Mucosa of stomach (tissue), 1 donor: ENCODE measurements around the gene SCG2.
"Not testable (repeated sequence)": the region's sequence is repeated elsewhere in the genome, so short reads cannot be mapped to it uniquely, and the experiment has no call there.

Experiments used
- H3K27me3 ChIP-seq: one replicate; pipeline ENCODE4 v1.7.0; 2013; ENCODE audit warnings: mild to moderate bottlenecking, low read length; ENCODE audit not compliant: control insufficient read depth, insufficient read depth
- H3K36me3 ChIP-seq: one replicate; pipeline ENCODE4 v1.7.0; 2013; ENCODE audit warnings: low read length; ENCODE audit not compliant: control insufficient read depth, insufficient read depth
- H3K4me1 ChIP-seq: one replicate; pipeline ENCODE4 v1.7.0; 2013; ENCODE audit warnings: mild to moderate bottlenecking, low read length; ENCODE audit not compliant: control insufficient read depth, insufficient read depth
- H3K4me3 ChIP-seq: one replicate; pipeline ENCODE4 v1.7.0; 2013; ENCODE audit warnings: low read length
- H3K9ac ChIP-seq: one replicate; pipeline ENCODE4 v1.7.0; 2013; ENCODE audit warnings: mild to moderate bottlenecking, low read length, moderate library complexity
- H3K9me3 ChIP-seq: one replicate; pipeline ENCODE4 v1.7.0; 2013; ENCODE audit warnings: mild to moderate bottlenecking, low read length, moderate library complexity; ENCODE audit not compliant: control insufficient read depth
- donor health status: Pancreatic carcinoma.

SCG2 gene

DNA sequence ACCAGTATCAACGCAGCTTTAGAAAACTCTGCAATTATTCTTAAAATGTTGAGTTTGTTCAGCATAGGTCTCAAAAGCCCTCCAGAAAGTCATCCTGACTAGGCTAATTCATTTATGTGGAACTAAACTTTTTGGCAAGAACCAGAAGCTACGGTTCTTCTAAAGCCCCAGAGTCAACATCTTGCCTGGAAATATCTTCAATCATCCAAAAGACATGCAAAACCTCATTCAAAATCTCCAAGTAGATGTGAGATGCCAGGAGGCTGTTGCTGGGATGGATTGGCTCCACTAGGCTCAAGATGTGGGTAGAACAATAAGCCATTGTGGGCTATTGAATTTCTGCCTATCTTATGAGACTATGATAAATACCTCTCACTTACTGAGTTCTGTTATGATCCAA lies 2.1 kb upstream of the SCG2 start:
- Histone ChIP-seq H3K4me3 (no peak overlapping the region), H3K9me3 (no peaks in the 10 kb centered on the region), H3K36me3 (no peaks in the 10 kb centered on the region), H3K27me3 (no peaks in the 10 kb centered on the region), H3K4me1 (no peaks in the 10 kb centered on the region), H3K9ac (no peak overlapping the region)

DNA sequence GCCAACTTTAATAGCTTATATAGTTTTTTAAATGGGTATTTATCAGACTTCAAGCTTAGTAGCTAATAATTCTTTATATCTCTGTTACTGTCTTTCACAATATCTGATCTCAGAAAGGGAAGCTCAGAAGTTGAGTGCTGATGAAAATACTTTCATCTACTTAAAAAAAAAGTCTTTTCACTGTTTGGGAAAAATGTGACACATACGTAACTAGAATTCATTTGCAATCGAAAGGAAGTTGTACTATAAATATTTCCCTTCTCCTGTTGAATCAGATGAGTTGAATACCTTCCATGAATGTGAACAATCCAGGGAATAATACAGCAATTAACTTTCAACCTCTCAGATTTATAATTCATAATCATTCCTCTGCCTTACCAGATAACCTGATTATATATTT lies 811 bp upstream of the SCG2 start:
- H3K9me3 ChIP-seq = no peaks in the 10 kb centered on the region
- no peak overlapping the region for H3K4me3 ChIP-seq
- no peaks in the 10 kb centered on the region for H3K36me3 ChIP-seq
- no peak overlapping the region for H3K9ac ChIP-seq
- no peaks in the 10 kb centered on the region for H3K4me1 ChIP-seq
- no peaks in the 10 kb centered on the region for H3K27me3 ChIP-seq

DNA sequence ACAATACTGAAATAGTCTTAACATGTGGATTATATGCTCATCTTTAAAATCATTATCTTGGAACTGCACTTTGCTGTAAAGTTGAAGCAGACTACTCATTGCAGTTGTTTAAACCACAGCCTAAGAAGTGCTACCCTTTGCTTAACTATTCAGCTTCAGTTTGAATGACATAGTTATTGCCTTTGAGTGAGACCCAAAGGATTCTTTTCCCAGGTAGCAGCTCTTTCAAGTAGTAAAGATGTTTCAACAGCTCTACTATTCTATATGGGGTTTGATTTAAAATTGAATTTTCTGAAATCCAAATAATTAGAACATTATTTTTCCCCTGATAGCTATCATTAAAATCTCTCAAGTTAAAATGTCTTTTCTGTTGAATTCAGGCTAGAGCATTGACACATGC lies 1.1 kb downstream of the SCG2 start:
- H3K36me3 ChIP-seq = no peaks in the 10 kb centered on the region
- no peak overlapping the region for H3K9ac ChIP-seq
- no peaks in the 10 kb centered on the region for H3K4me1 ChIP-seq
- H3K27me3 ChIP-seq = no peaks in the 10 kb centered on the region
- H3K4me3 ChIP-seq = no peak overlapping the region
- no peaks in the 10 kb centered on the region for H3K9me3 ChIP-seq

DNA sequence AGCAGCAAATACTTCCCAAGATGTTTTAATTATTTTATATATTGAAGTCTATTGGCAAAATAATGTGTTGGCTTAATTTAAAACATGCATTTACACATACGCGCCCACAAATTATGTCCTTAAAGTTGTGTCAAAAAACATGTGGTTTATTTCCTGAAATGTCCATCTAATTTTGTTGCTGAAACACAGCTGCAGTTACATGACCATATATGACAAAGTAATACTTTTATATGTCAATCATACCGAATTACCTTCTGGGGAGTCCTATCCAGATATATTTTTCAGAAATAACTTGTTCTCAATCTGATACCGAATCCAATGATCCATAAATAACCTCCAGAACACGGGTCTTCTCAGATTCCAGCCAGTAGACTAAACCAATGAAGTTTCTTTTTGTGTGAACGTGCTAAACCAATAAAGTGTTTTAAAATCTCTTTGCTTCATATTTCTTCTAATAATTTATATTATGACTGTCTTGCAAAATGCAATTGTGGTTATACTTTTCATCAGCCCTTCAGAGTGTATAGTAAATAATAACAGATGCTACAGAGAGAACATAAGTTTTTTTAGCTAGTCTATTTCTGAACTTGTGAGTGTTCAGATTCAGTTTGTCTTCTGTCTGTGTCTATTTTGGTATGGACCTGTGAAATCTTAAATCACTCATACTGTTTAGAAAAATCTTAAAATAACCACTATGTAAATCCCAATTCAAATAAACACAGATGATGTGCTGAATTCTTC lies 2.4 kb downstream of the SCG2 start:
- Histone ChIP-seq H3K36me3 (no peaks in the 10 kb centered on the region), H3K9ac (no peak overlapping the region), H3K4me3 (no peak overlapping the region), H3K27me3 (no peaks in the 10 kb centered on the region), H3K4me1 (no peaks in the 10 kb centered on the region), H3K9me3 (no peaks in the 10 kb centered on the region)

DNA sequence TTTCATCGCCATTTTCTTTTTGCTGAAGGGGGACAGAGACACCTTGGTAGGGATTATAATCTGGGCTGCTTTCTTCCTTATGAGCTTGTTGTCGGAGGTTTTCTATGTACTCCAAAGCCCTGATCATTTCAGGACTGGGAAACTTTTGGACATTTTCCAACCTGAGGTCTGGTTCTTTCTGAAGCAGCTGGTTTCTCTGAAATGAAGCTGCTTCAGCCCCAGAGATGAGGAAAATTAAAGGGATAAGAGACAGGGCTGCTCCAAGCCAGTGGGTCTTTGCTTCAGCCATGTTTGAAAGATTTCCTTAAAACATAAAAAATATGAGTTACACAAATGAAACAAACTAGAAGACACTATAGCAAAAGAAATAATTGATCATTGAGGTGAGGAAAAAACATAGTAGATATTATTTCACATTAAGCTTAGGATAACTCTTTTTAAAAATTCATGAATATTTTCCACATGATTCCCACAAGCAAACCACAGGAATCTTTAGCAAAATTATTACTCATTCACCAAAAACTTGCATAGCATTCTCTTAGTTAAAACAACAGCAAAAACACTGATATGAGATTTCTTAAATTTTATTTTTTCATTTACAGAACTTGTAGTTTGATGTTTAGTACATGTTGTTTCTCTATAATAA lies 3.0 kb downstream of the SCG2 start:
- H3K9me3 ChIP-seq = no peaks in the 10 kb centered on the region
- no peak overlapping the region for H3K9ac ChIP-seq

DNA sequence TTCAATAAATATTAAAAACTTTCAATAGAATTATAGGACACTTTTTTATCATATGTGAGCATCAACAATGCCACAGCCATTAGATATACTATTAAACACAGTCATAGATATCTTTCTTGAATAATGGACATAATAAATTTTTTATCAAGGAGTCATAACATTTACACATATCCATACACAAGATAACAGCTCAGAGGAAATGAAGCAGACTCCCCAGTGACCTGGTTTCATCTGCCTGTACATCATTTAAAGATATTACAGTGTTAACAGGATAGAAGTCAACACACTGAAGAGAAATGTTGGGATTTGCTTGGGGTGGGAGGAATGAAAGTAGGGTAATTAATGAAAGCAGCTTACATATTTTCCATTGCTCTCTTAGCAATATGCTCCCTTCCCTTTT lies 5.1 kb downstream of the SCG2 start:
- no peaks in the 10 kb centered on the region for H3K36me3 ChIP-seq
- H3K9me3 ChIP-seq = no peaks in the 10 kb centered on the region
- H3K27me3 ChIP-seq = no peaks in the 10 kb centered on the region
- H3K9ac ChIP-seq = no peak overlapping the region
- H3K4me1 ChIP-seq = no peaks in the 10 kb centered on the region
- no peak overlapping the region for H3K4me3 ChIP-seq

More for the DNA sequence above, 3.0 kb downstream of the SCG2 start:
- Histone ChIP-seq H3K4me1 (no peaks in the 10 kb centered on the region), H3K27me3 (no peaks in the 10 kb centered on the region), H3K4me3 (no peak overlapping the region), H3K36me3 (no peaks in the 10 kb centered on the region)

DNA sequence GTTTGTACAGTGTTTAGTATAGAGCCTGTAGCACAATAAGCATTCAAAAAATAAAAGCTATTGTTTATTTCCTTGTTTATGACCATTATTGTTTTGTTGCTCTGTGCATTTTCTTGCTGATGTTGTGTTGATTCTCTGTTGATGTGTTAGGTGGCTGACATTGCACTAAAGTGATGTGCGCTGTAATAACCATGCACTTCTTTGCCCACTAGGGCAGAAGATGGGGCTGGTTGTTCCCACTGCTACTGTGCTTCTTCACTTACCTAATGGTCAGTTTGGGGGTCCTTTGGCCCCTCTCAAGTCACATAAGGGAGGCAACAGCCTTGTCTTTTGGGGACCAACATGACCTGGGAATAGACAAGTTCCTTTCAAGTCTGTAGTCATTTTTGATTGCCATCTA lies 6.0 kb downstream of the SCG2 start:
- Histone ChIP-seq H3K27me3 (no peaks in the 10 kb centered on the region), H3K9me3 (no peaks in the 10 kb centered on the region), H3K4me1 (no peaks in the 10 kb centered on the region), H3K36me3 (no peaks in the 10 kb centered on the region), H3K4me3 (no peak overlapping the region), H3K9ac (no peak overlapping the region)

DNA sequence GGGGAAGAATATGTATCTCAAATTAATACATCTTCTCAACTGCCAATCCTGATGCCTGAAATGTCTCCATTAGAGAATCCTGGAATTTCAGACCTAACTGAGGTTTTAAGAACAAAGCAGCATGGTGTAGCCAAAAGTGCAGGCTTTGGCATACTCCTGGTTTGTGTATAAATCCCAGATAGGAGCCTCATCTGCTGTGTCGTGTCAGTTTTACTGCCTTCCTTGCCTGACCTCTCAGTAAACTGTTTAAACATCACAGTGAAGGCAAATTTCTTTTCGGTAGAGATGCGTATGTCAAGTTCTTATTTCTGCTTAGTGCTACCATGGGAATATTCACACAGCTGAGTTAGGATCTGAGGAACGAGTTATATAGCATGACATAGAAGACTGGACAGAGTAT lies 7.3 kb downstream of the SCG2 start:
- H3K27me3 ChIP-seq = no peaks in the 10 kb centered on the region
- no peaks in the 10 kb centered on the region for H3K4me1 ChIP-seq
- no peaks in the 10 kb centered on the region for H3K9me3 ChIP-seq
- H3K36me3 ChIP-seq = no peaks in the 10 kb centered on the region
- no peak overlapping the region for H3K4me3 ChIP-seq
- no peak overlapping the region for H3K9ac ChIP-seq

DNA sequence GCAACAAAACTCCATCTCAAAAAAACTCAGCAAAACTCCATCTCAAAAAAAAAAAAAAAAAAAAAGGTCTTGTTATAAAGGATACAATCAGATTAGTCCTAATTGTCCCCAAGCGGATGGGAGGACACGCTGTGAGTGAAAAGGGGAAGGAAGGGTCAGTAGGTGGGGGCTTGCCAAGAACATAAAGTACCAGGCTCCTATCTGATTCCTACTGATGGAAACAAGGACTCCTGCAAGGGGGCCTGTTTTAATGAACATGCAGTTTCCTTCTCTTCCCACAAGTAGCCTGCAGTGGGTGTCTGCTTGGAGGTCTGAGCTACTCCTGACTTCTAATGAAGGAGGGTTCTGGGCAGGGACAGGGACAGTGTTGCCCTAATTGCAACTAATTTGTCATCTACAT lies 7.9 kb downstream of the SCG2 start:
- no peak overlapping the region for H3K9ac ChIP-seq
- no peaks in the 10 kb centered on the region for H3K27me3 ChIP-seq
- H3K4me1 ChIP-seq = no peaks in the 10 kb centered on the region
- H3K9me3 ChIP-seq = no peaks in the 10 kb centered on the region
- no peak overlapping the region for H3K4me3 ChIP-seq
- no peaks in the 10 kb centered on the region for H3K36me3 ChIP-seq

DNA sequence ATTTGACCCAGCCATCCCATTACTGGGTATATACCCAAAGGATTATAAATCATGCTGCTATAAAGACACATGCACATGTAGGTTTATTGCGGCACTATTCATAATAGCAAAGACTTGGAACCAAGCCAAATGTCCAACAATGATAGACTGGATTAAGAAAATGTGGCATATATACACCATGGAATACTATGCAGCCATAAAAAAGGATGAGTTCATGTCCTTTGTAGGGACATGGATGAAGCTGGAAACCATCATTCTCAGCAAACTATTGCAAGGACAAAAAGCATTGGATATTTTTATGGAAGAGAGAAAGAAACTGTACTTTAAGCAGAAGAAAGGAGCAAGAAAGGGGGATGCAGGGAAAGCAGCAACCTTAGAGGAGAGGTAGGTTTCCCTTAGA lies 9.5 kb downstream of the SCG2 start:
- not testable (repeated sequence) for H3K27me3 ChIP-seq, H3K9me3 ChIP-seq, H3K4me3 ChIP-seq, H3K9ac ChIP-seq, H3K36me3 ChIP-seq, H3K4me1 ChIP-seq

DNA sequence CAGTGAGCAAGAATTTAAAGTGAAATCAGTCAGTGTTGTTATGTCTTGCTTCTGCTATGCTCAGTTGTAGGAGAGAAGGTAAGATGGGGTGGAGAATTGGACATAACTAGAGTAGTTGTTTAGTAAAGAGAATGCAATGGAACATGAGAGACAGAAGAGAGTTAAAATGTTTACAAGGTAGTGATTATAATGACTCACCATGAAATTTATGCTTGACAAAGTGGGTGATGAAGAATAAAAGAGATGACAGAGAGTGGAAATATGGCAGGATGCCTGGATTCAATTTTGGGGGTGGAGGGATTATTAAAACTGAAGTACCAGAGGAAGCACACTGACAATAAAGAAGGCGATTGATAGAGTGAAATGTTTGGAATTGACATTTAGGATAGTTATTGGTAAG lies 10.6 kb downstream of the SCG2 start:
- no peaks in the 10 kb centered on the region for H3K27me3 ChIP-seq
- H3K9me3 ChIP-seq = no peaks in the 10 kb centered on the region
- no peaks in the 10 kb centered on the region for H3K36me3 ChIP-seq
- H3K4me3 ChIP-seq = no peak overlapping the region
- H3K4me1 ChIP-seq = no peaks in the 10 kb centered on the region
- H3K9ac ChIP-seq = no peak overlapping the region

DNA sequence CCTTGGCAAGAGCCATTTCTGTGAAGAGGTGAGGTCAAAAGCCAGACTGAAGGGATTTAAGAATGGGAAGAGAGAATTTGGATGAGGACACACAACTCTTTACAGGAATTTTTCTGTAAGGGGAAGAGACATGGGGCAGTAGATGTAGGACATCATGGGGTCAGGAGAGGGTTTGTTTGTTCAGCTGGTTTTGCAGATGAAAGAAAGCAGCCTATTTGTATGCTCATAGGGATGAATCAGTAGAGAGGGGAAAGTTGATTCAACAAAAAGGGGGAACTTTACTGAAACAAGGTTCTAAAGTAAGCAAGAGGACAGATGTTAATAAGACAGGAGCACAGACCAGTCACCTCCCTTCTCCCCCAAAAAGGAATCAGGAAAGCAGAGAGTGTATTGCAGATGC lies 11.2 kb downstream of the SCG2 start:
- Histone ChIP-seq H3K4me3 (no peak overlapping the region), H3K27me3 (no peaks in the 10 kb centered on the region), H3K36me3 (no peaks in the 10 kb centered on the region), H3K9me3 (no peaks in the 10 kb centered on the region), H3K9ac (no peak overlapping the region), H3K4me1 (no peaks in the 10 kb centered on the region)
